ENCODE data around the gene EMB. TPM values are rescaled to one million over a fixed set of nuclear protein-coding genes. Genes with fewer than 3 reads are reported as not detected.
"Not testable (repeated sequence)": the region's sequence is repeated elsewhere in the genome, so short reads cannot be mapped to it uniquely, and the experiment has no call there.

Gene EMB
- total RNA-seq, 2 experiments from 2014 or later: 188 to 203 TPM

GRCh38 chr5:50410932-50411331, 30.2 kb downstream of the EMB start:
- H3K9me3 Mint-ChIP-seq; POLR2A ChIA-PET; H3K27ac Mint-ChIP-seq; H3K4me3 Mint-ChIP-seq; DNase-seq; ATAC-seq (ENCODE audit: low read depth); H3K27me3 Mint-ChIP-seq: not testable (repeated sequence)
- Mint-ChIP-seq H3K4me1 (peaks cover 28% of the 10 kb centered on the region), H3K36me3 (peaks cover 51% of the 10 kb centered on the region)

- Mint-ChIP-seq H3K36me3 (peaks cover 43% of the 10 kb centered on the region), H3K27ac (no peak overlapping the region)
Measured at GRCh38 chr5:50406877-50407276, 34.2 kb downstream of the EMB start.

GRCh38 chr5:50401336-50401735, 39.8 kb downstream of the EMB start:
- Mint-ChIP-seq H3K27me3 (no peaks in the 10 kb centered on the region), H3K9me3 (no peaks in the 10 kb centered on the region), H3K36me3 (peaks cover 42% of the 10 kb centered on the region), H3K4me3 (no peak overlapping the region), H3K4me1 (peaks cover 7% of the 10 kb centered on the region), H3K27ac (no peak overlapping the region)
- DNase-seq (no peak), ATAC-seq (ENCODE audit: low read depth) (no peak)
- POLR2A ChIA-PET: no interaction called here

More at GRCh38 chr5:50406877-50407276, 34.2 kb downstream of the EMB start:
- DNase-seq (no peak), ATAC-seq (ENCODE audit: low read depth) (no peak)
- no peak overlapping the region for H3K4me3 Mint-ChIP-seq
- peaks cover 17% of the 10 kb centered on the region for H3K4me1 Mint-ChIP-seq
- H3K27me3 Mint-ChIP-seq: no peaks in the 10 kb centered on the region
- POLR2A ChIA-PET: no interaction called here
- no peaks in the 10 kb centered on the region for H3K9me3 Mint-ChIP-seq

- POLR2A ChIA-PET; H3K27ac Mint-ChIP-seq; H3K27me3 Mint-ChIP-seq; H3K4me1 Mint-ChIP-seq; ATAC-seq (ENCODE audit: low read depth); DNase-seq; H3K4me3 Mint-ChIP-seq: not testable (repeated sequence)
- Mint-ChIP-seq H3K36me3 (peaks cover 61% of the 10 kb centered on the region), H3K9me3 (peaks cover 16% of the 10 kb centered on the region)
Measured at GRCh38 chr5:50393925-50394609, 47.0 kb downstream of the EMB start.

GRCh38 chr5:50392289-50392688, 48.8 kb downstream of the EMB start:
- DNase-seq; H3K4me3 Mint-ChIP-seq; H3K4me1 Mint-ChIP-seq; H3K27me3 Mint-ChIP-seq; H3K27ac Mint-ChIP-seq; ATAC-seq (ENCODE audit: low read depth); POLR2A ChIA-PET: not testable (repeated sequence)
- peaks cover 70% of the 10 kb centered on the region for H3K36me3 Mint-ChIP-seq
- H3K9me3 Mint-ChIP-seq: peaks cover 25% of the 10 kb centered on the region

GRCh38 chr5:50384381-50384780, 56.7 kb downstream of the EMB start:
- DNase-seq; H3K27me3 Mint-ChIP-seq; H3K27ac Mint-ChIP-seq; ATAC-seq (ENCODE audit: low read depth); H3K4me1 Mint-ChIP-seq; POLR2A ChIA-PET; H3K4me3 Mint-ChIP-seq: not testable (repeated sequence)
- Mint-ChIP-seq H3K36me3 (peaks cover 54% of the 10 kb centered on the region), H3K9me3 (peaks cover 13% of the 10 kb centered on the region)

GRCh38 chr5:50376696-50377095, 64.4 kb downstream of the EMB start:
- H3K4me1 Mint-ChIP-seq; POLR2A ChIA-PET; H3K27ac Mint-ChIP-seq; ATAC-seq (ENCODE audit: low read depth); H3K4me3 Mint-ChIP-seq; H3K27me3 Mint-ChIP-seq; DNase-seq: not testable (repeated sequence)
- H3K9me3 Mint-ChIP-seq: peaks cover 13% of the 10 kb centered on the region
- H3K36me3 Mint-ChIP-seq: peaks cover 57% of the 10 kb centered on the region

GRCh38 chr5:50369287-50370033, 71.6 kb downstream of the EMB start:
- H3K9me3 Mint-ChIP-seq: peaks cover 20% of the 10 kb centered on the region
- peaks cover 11% of the 10 kb centered on the region for H3K4me1 Mint-ChIP-seq
- H3K27ac Mint-ChIP-seq; POLR2A ChIA-PET; DNase-seq; ATAC-seq (ENCODE audit: low read depth); H3K4me3 Mint-ChIP-seq; H3K27me3 Mint-ChIP-seq: not testable (repeated sequence)
- peaks cover 58% of the 10 kb centered on the region for H3K36me3 Mint-ChIP-seq

- POLR2A ChIA-PET: interaction anchor here (0.6 kb wide), 1 partner anchor 74 kb away, joined by 7 read pairs; no protein-coding TSS in a partner anchor
- ATAC-seq (ENCODE audit: low read depth): no peak
- peaks cover 22% of the 10 kb centered on the region for H3K4me1 Mint-ChIP-seq
- H3K27ac Mint-ChIP-seq: peak overlapping the region; percentile 5
- peaks cover 21% of the 10 kb centered on the region for H3K9me3 Mint-ChIP-seq
- peaks cover 49% of the 10 kb centered on the region for H3K36me3 Mint-ChIP-seq
- no peak for DNase-seq
- H3K4me3 Mint-ChIP-seq: no peak overlapping the region
- no peaks in the 10 kb centered on the region for H3K27me3 Mint-ChIP-seq
Measured at GRCh38 chr5:50365426-50366251, 75.4 kb downstream of the EMB start.

GRCh38 chr5:50364535-50365309, 76.4 kb downstream of the EMB start:
- H3K36me3 Mint-ChIP-seq: peaks cover 42% of the 10 kb centered on the region
- H3K4me3 Mint-ChIP-seq: peak overlapping the region; percentile 24
- H3K27me3 Mint-ChIP-seq, DNase-seq: not testable (repeated sequence)
- peaks cover 13% of the 10 kb centered on the region for H3K9me3 Mint-ChIP-seq
- peak; percentile 14 for ATAC-seq (ENCODE audit: low read depth)
- H3K27ac Mint-ChIP-seq: peak overlapping the region; percentile 57
- POLR2A ChIA-PET: interaction anchor here (0.6 to 0.7 kb wide), 4 partner anchors 12 to 574 kb away, joined by 3 to 7 read pairs (median 4); no protein-coding TSS in a partner anchor
- H3K4me1 Mint-ChIP-seq: peaks cover 20% of the 10 kb centered on the region

GRCh38 chr5:50359187-50359586, 81.9 kb downstream of the EMB start:
- Mint-ChIP-seq H3K36me3 (peaks cover 21% of the 10 kb centered on the region), H3K27ac (no peak overlapping the region), H3K4me1 (peaks cover 9% of the 10 kb centered on the region), H3K9me3 (peaks cover 3% of the 10 kb centered on the region), H3K4me3 (no peak overlapping the region), H3K27me3 (no peaks in the 10 kb centered on the region)
- POLR2A ChIA-PET: no interaction called here
- ATAC-seq (ENCODE audit: low read depth) (no peak), DNase-seq (no peak)

- ATAC-seq (ENCODE audit: low read depth): no peak
- H3K27me3 Mint-ChIP-seq: no peaks in the 10 kb centered on the region
- POLR2A ChIA-PET: interaction anchor here (0.6 kb wide), 1 partner anchor 12 kb away, joined by 4 read pairs; no protein-coding TSS in a partner anchor
- peaks cover 5% of the 10 kb centered on the region for H3K4me1 Mint-ChIP-seq
- no peak for DNase-seq
- H3K4me3 Mint-ChIP-seq: no peak overlapping the region
- H3K36me3 Mint-ChIP-seq: peaks cover 10% of the 10 kb centered on the region
- peaks cover 3% of the 10 kb centered on the region for H3K9me3 Mint-ChIP-seq
- no peak overlapping the region for H3K27ac Mint-ChIP-seq
Measured at GRCh38 chr5:50352382-50352781, 88.7 kb downstream of the EMB start.

All from activated naive CD8-positive, alpha-beta T cell treated with anti-CD3 and anti-CD28 coated beads, Interleukin-2, amount 10 ng/mL, durations not matched to agents 7 days and 5 days (primary cell).